Measurements from ENCODE around the gene ARMH3.

- no peak for TF ChIP-seq POLR2A (IDR thresholded peaks at IDR 0.05; ENCODE audit: low read depth, low read length)
- no peak for TF ChIP-seq POLR2AphosphoS5 (IDR thresholded peaks at IDR 0.05; ENCODE audit: low read depth, low read length)
- no peak for TF ChIP-seq TAF1 (IDR thresholded peaks at IDR 0.05; ENCODE audit: borderline replicate concordance, low read depth, low read length)
Measured at GRCh38 chr10:102059987-102060386, 4.0 kb upstream of the ARMH3 start.

Measured in GM12892 (cell line).